WTC11 (cell line): ENCODE data around the gene SLC5A9. TPM values are rescaled to one million over a fixed set of nuclear protein-coding genes. Genes with fewer than 3 reads are reported as not detected.

Source experiments
- ATAC-seq: fragments of 200-7000 bp; cut with Tn5 transposase; 2 replicates; pipeline ENCODE4 v1.10.0; 2021; ENCODE audit warnings: mild to moderate bottlenecking, moderate library complexity
- CTCF ChIA-PET: fragments of 300-600 bp; sonication (Branson Sonifier 250); formaldehyde crosslinking; loops from one replicate; lab custom pipeline; 2021; ENCODE audit warnings: antibody characterized with exemption; lab: Charles Lee
- POLR2A ChIA-PET: fragments of 350-600 bp; sonication (Branson Sonifier 250); formaldehyde crosslinking; loops from one replicate; lab custom pipeline; 2021; ENCODE audit warnings: antibody characterized with exemption; lab: Charles Lee
- DNase-seq: peaks from one replicate; pipeline ENCODE4 v3.0.0; 2021; ENCODE audit warnings: low spot score
- H3K27ac Mint-ChIP-seq: 2 replicates; pipeline ENCODE4 v1.8.0; 2021; ENCODE audit warnings: mixed read lengths
- H3K27me3 Mint-ChIP-seq: 2 replicates; pipeline ENCODE4 v1.8.0; 2021; ENCODE audit warnings: low read depth, mild to moderate bottlenecking, moderate library complexity, mixed read lengths
- H3K36me3 Mint-ChIP-seq: 2 replicates; pipeline ENCODE4 v1.8.0; 2021; ENCODE audit warnings: mixed read lengths
- H3K4me1 Mint-ChIP-seq: 2 replicates; pipeline ENCODE4 v1.8.0; 2022; ENCODE audit warnings: mixed read lengths
- H3K4me3 Mint-ChIP-seq: 2 replicates; pipeline ENCODE4 v1.8.0; 2021; ENCODE audit warnings: mild to moderate bottlenecking, moderate library complexity, mixed read lengths
- H3K9me3 Mint-ChIP-seq: 2 replicates; pipeline ENCODE4 v1.8.0; 2021; ENCODE audit warnings: mixed read lengths
- ARID4B ChIP-seq: sonication (generic); formaldehyde crosslinking; IDR thresholded peaks from 2 replicates; pipeline ENCODE4 v1.8.0; 2023; ENCODE audit warnings: missing genetic modification reagents, mild to moderate bottlenecking, borderline replicate concordance
- CBFB ChIP-seq: sonication (generic); formaldehyde crosslinking; IDR thresholded peaks from 2 replicates; pipeline ENCODE4 v1.8.1; 2022; ENCODE audit warnings: mild to moderate bottlenecking, low read depth, missing genetic modification reagents
- CREM ChIP-seq: sonication (generic); formaldehyde crosslinking; IDR thresholded peaks from 2 replicates; pipeline ENCODE4 v1.8.1; 2022; ENCODE audit warnings: mild to moderate bottlenecking, missing genetic modification reagents, moderate library complexity
- E2F1 ChIP-seq: sonication (generic); formaldehyde crosslinking; IDR thresholded peaks from 2 replicates; pipeline ENCODE4 v1.8.0; 2022; ENCODE audit warnings: mild to moderate bottlenecking, missing genetic modification reagents
- E2F5 ChIP-seq: sonication (generic); formaldehyde crosslinking; IDR thresholded peaks from 2 replicates; pipeline ENCODE4 v1.8.1; 2022; ENCODE audit warnings: mild to moderate bottlenecking, moderate library complexity, missing genetic modification reagents
- ELF4 ChIP-seq: sonication (generic); formaldehyde crosslinking; IDR thresholded peaks from 2 replicates; pipeline ENCODE4 v1.8.1; 2022; ENCODE audit warnings: low read depth, mild to moderate bottlenecking, moderate library complexity, missing genetic modification reagents
- ERG ChIP-seq: fragments of 250-450 bp; sonication (Bioruptor Pico); IDR thresholded peaks from 2 replicates; pipeline ENCODE4 v1.8.0; 2021; ENCODE audit warnings: mild to moderate bottlenecking
- GTF2I ChIP-seq: fragments of 250-450 bp; sonication (Bioruptor Pico); conservative IDR thresholded peaks from 2 replicates; pipeline ENCODE4 v1.4.0; 2021; ENCODE audit warnings: mild to moderate bottlenecking
- IRF2 ChIP-seq: sonication (generic); formaldehyde crosslinking; IDR thresholded peaks from 2 replicates; pipeline ENCODE4 v1.8.0; 2022; ENCODE audit warnings: low read depth, missing genetic modification reagents, borderline replicate concordance
- MYBL2 ChIP-seq: sonication (generic); formaldehyde crosslinking; IDR thresholded peaks from 2 replicates; pipeline ENCODE4 v1.8.1; 2023; ENCODE audit warnings: mild to moderate bottlenecking, moderate library complexity, missing genetic modification reagents
- NFATC4 ChIP-seq: fragments of 250-450 bp; sonication (Bioruptor Pico); IDR thresholded peaks from 2 replicates; pipeline ENCODE4 v1.9.0; 2021; ENCODE audit warnings: mild to moderate bottlenecking
- NR2C2 ChIP-seq: sonication (generic); formaldehyde crosslinking; IDR thresholded peaks from 2 replicates; pipeline ENCODE4 v1.8.0; 2022; ENCODE audit warnings: mild to moderate bottlenecking, missing genetic modification reagents
- OVOL2 ChIP-seq: fragments of 250-450 bp; sonication (Bioruptor Pico); IDR thresholded peaks from 2 replicates; pipeline ENCODE4 v1.9.0; 2021; ENCODE audit warnings: mild to moderate bottlenecking, borderline replicate concordance
- RELA ChIP-seq: sonication (generic); formaldehyde crosslinking; IDR thresholded peaks from 2 replicates; pipeline ENCODE4 v1.8.1; 2022; ENCODE audit warnings: missing genetic modification reagents, mild to moderate bottlenecking, borderline replicate concordance
- SOX15 ChIP-seq: fragments of 250-450 bp; sonication (Bioruptor Pico); IDR thresholded peaks from 2 replicates; pipeline ENCODE4 v1.9.0; 2021; ENCODE audit warnings: mild to moderate bottlenecking
- TEAD4 ChIP-seq: sonication (generic); formaldehyde crosslinking; IDR thresholded peaks from 2 replicates; pipeline ENCODE4 v1.8.0; 2022; ENCODE audit warnings: mild to moderate bottlenecking, missing genetic modification reagents
- TP53 ChIP-seq: sonication (generic); formaldehyde crosslinking; IDR thresholded peaks from 2 replicates; pipeline ENCODE4 v1.8.1; 2023; ENCODE audit warnings: mild to moderate bottlenecking, missing genetic modification reagents
- USF1 ChIP-seq: sonication (generic); formaldehyde crosslinking; IDR thresholded peaks from 2 replicates; pipeline ENCODE4 v1.8.0; 2022; ENCODE audit warnings: mild to moderate bottlenecking, missing genetic modification reagents
- ZNF263 ChIP-seq: sonication (generic); formaldehyde crosslinking; IDR thresholded peaks from 2 replicates; pipeline ENCODE4 v1.8.1; 2022; ENCODE audit warnings: low read depth, mild to moderate bottlenecking, moderate library complexity, missing genetic modification reagents
- ZNF416 ChIP-seq: fragments of 250-450 bp; sonication (Bioruptor Pico); IDR thresholded peaks from 2 replicates; pipeline ENCODE4 v1.9.0; 2021; ENCODE audit warnings: mild to moderate bottlenecking, inconsistent platforms
- ZNF532 ChIP-seq: fragments of 250-450 bp; sonication (Bioruptor Pico); IDR thresholded peaks from 2 replicates; pipeline ENCODE4 v1.9.0; 2021; ENCODE audit warnings: mild to moderate bottlenecking, borderline replicate concordance
- total RNA-seq: library from RNA; stranded (reverse); gene quantifications from 3 replicates; pipeline ENCODE4 v1.2.3, GENCODE V29; 2021

Gene SLC5A9
- total RNA-seq, 1 experiment from 2014 or later = 0.22 TPM

GRCh38 chr1:48285525-48285924, 63.0 kb downstream of the SLC5A9 start:
- DNase-seq = no peak
- Mint-ChIP-seq H3K36me3 (peaks cover 34% of the 10 kb centered on the region), H3K27me3 (peaks cover 5% of the 10 kb centered on the region; the same call in 1 of the 2 replicates), H3K27ac (no peak overlapping the region), H3K4me1 (peaks cover 4% of the 10 kb centered on the region; the same call in 1 of the 2 replicates), H3K9me3 (peaks cover 60% of the 10 kb centered on the region), H3K4me3 (no peak overlapping the region)
- CTCF ChIA-PET = interaction anchor here (0.9 to 1.5 kb wide), 4 partner anchors 42 to 245 kb away, joined by 3 to 7 read pairs (median 3); partner anchors contain the start of gene SPATA6
- POLR2A ChIA-PET = no interaction called here
- ATAC-seq = no peak
- no peak for TF ChIP-seq OVOL2
- no peak for TF ChIP-seq ZNF263 (CRISPR knock-in tag)
- no peak for TF ChIP-seq NFATC4
- no peak for TF ChIP-seq ZNF532 (CRISPR knock-in tag)
- no peak for TF ChIP-seq MYBL2 (CRISPR knock-in tag)
- no peak for TF ChIP-seq ARID4B (CRISPR knock-in tag)
- TF ChIP-seq SOX15 (CRISPR knock-in tag) = no peak
- TF ChIP-seq NR2C2 (CRISPR knock-in tag) = no peak

GRCh38 chr1:48291421-48291820, 68.9 kb downstream of the SLC5A9 start:
- Mint-ChIP-seq H3K27me3 (peaks cover 7% of the 10 kb centered on the region), H3K4me3 (no peak overlapping the region), H3K4me1 (peaks cover 4% of the 10 kb centered on the region; the same call in 1 of the 2 replicates)
- DNase-seq (no peak), ATAC-seq (peak; percentile 22)
- POLR2A ChIA-PET = no interaction called here
- TF ChIP-seq USF1 (no peak), E2F1 (CRISPR knock-in tag) (no peak), GTF2I (CRISPR knock-in tag) (no peak), RELA (CRISPR knock-in tag) (no peak), CBFB (no peak), ZNF416 (CRISPR knock-in tag) (no peak), ELF4 (CRISPR knock-in tag) (no peak), E2F5 (no peak), TP53 (CRISPR knock-in tag) (no peak), ERG (CRISPR knock-in tag) (no peak), IRF2 (CRISPR knock-in tag) (no peak), CREM (CRISPR knock-in tag) (no peak), TEAD4 (CRISPR knock-in tag) (no peak)
- TF ChIP-seq, all 79 proteins: peak for 0
- H3K27ac Mint-ChIP-seq = no peak overlapping the region
- H3K36me3 Mint-ChIP-seq = peaks cover 16% of the 10 kb centered on the region
- CTCF ChIA-PET = no interaction called here
- H3K9me3 Mint-ChIP-seq = peaks cover 28% of the 10 kb centered on the region
